GM18526 (cell line): ENCODE measurements around the gene ICA1.

Experiments used
- POLR2A ChIP-seq: IDR thresholded peaks from 3 replicates; pipeline ENCODE4 v1.6.1; 2011; ENCODE audit not compliant: insufficient read length; ENCODE audit errors: extremely low read depth

Gene ICA1

DNA sequence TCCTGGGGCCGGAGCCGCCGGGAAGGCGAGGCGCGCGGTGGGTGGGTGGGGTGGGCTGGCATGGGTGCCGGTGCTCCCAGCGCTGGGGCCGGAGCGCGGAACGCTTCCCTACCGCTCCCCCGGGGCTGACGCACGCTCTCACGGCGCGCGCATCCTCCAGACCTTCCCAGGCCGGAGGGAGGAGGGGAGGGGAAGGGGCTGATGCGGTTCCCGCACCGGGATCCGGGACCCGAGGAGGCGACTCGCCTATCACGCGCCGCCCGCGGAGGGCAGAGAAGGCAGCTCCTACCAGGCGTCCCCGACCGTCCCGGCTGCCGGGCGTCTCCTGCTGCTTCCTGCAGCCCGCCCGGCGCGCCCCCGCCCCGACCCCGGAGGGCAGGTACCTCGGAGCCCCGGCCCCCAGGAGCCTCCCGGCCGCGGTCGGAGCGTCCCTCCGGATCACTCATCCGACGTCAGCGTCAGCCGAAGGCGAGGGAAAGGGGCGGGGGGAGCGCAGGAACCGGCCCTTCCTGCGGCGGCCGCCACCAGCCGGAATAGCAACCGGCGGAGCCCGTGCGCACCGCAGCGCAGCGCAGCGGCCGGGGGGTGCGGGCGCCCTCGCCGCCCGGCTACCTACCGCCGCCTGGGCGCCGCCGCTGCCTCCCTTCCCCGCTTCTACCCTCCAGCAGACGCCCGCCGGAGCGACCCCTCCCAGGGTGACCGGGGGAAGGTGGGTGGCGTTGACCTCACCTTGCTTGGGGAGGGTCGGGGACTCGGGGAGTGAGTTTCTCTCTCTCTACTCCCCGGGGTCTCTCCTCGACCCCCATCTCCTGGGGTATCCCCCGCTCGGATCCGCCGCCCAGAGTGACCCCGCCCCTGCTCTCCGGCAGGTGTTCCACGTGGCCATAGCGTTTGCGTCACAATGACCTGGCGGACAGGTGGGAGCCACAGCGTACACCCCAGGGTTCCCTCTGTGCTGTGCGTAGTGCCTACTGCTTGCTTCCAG, at the start of gene ICA1:
Gene ICA1, minus strand, starts transcription at position 457 of the 985 bp plus-strand sequence. CDS start 26,241 bp downstream, outside the sequence.
- TF ChIP-seq POLR2A = no peak

- no peak for TF ChIP-seq POLR2A
These were observed 48.9 kb upstream of the ICA1 start for GRCh38 chr7:8310876-8311275.

DNA sequence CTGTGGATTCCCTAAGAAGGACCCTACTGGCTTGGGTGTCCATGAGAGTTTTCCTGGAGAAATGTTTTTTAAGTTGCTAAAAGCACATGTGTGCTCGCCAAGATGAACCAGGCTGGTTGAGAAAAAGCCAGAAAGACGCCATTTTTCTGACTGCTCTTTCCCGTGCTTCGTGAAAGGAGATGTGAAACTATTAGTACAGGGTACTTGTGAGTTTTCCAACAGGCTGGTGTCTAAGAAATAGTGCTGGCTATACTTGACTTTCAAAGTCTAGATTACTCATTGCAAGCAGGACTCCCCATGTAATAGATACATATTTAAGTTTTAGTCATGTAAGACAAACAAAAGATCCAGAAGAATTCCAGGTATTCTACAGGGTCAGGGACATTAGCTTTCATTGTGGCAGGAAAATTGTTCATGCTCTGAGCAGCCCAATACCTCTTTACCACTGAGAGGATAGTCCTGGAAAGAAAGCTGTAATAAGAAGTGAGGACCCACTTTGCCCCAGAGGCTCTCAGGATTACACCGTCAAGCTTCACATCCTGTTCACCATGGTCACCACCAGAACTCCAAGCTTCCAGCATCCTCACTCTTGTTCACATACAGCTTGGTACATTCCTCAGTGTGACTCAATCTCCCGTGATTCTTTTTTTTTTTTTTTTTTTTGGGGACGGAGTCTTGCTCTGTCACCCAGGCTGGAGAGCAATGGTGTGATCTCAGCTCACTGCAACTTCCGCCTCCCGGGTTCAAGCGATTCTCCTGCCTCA, 43.8 kb upstream of the ICA1 start:
- no peak for TF ChIP-seq POLR2A

- TF ChIP-seq POLR2A = no peak
These were observed 43.1 kb upstream of the ICA1 start for GRCh38 chr7:8305104-8305503.

GRCh38 chr7:8303904-8304528, 42.0 kb upstream of the ICA1 start:
- no peak for TF ChIP-seq POLR2A

- no peak for TF ChIP-seq POLR2A
These were observed 34.3 kb upstream of the ICA1 start for GRCh38 chr7:8296362-8296659.

DNA sequence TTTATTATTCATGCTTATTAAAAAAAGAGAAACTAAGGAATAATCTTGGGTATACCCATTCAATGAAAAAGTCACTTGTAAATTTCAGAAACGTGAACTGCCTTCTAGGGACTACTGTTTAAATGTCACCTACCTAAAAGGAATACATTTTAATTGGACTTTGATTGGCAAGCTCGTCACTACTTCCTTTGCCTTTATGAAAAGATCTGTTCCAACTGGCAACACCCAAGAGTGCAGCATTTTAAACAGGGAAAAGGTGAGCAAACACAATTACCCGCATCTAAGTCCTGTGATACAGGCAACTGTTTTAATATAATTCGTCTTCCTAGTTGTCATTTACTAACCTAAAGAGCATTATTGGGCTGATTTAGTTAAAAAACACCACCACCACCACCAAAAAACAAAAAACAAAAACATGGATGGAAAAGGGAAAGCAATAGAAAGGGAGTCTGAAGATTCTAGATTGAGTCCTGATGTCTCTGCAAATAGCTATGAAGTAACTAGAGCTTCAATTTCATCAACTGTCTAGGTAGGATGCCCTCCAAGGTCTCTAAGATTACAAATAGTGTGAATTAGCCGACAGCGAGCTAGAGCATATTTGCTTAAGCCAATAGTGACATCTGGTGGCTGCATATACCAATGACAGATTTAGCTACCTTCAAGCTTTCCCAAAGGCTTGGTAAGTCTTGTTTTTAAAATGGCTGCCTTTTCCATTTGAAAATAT, 33.8 kb upstream of the ICA1 start:
- no peak for TF ChIP-seq POLR2A

DNA sequence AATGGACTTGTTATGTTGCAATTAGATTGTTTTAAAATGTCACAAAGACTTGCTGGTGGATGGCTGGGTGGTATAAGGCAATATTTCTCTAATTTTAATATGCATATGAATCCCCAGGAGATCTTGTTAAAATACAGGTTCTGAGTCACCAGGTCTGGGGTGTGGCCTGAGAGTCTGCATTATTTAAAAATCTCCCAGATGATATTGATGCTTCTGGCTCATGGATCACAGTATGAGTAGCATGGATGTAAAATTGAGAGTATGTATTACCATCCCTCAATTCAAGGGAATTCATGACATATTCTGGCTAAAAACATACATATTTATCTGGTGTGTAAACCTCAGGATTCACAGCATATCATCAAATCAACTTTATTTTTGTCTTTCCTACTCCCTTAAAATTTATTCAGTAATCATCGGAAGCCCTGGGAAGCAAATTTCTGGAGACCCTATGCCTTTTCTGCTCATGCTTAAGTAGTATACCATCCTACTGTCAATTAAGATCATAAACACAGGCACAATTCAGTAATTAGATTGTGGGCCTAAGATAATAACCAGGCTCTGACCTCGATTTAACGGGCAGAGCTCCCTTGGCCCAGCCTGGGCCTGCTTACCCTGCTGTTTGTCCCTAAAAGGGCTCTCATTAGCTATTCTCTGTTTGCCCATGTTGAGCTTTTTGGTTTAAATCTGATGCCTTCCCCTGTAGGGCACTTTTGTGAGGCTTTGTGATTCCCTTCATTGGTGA, 29.6 kb upstream of the ICA1 start:
- TF ChIP-seq POLR2A = no peak

DNA sequence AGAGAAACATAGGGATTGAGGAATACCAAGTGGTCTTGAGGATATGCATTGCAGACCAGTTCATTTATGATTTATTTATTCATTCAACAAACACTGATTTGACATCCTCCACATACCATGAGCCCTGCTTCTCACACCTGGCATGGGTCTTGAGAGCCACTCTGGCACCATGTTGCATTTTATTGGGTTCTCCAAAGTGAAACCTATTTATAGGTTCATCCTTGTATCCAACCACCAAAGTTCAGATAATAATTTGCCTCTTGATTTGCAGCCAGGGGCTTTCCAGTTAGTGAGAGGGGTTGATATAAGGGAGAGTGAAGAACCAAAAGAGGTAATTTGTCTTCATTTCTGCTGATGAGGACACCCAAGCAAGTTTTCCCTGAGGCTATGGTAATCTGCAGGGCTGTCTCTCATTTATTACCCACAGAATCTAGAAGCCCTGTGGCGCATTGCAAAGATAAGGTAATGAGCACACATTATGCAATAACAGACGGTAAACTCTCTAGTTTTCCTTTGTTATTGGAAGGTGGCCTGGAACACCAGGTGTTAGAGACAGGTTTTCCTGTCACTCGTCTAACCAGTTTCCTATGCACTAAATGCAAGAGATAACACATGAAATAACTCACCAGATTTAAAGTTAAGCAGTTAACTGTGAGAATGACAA, 28.8 kb upstream of the ICA1 start:
- no peak for TF ChIP-seq POLR2A

- TF ChIP-seq POLR2A = no peak
These were observed 24.2 kb upstream of the ICA1 start for GRCh38 chr7:8286118-8286517.

DNA sequence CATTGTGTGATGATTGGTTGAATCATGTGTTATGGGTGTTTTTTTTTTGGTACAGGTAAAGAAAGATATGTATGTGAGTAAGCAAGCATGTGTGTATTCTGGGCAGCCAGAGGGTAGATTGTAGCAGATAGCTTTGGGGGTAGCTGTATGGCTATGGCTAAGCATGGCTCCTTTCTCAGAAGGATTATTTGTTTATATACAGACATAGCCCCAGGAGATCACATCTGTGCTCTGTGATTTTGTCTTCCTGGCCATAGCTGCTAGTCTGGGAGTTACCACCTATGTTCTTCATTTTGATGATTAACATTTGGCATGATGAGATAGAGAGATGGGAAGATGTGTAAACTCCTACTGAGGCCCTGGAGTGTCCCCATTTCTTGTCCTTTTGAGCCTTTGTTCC, 23.2 kb upstream of the ICA1 start:
- no peak for TF ChIP-seq POLR2A

GRCh38 chr7:8284606-8285005, 22.6 kb upstream of the ICA1 start:
- no peak for TF ChIP-seq POLR2A

DNA sequence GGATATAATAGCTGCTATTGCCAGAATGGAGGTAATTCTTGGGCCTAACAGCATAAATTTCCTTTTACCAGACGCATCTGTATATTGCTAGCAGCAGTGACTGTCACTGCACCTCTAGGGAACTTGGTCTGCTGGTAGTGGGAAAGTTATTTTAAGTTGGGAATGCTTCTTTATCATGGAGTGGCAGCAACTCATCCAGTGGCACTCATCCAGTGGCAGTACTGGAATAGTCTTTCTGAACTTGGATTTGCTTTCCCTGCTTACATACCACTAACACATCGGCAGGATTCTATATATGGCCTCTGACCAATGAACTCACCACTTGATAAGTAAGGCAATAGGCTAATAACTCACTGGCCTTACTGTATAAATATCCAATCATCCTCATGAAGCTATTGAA, 22.0 kb upstream of the ICA1 start:
- no peak for TF ChIP-seq POLR2A

DNA sequence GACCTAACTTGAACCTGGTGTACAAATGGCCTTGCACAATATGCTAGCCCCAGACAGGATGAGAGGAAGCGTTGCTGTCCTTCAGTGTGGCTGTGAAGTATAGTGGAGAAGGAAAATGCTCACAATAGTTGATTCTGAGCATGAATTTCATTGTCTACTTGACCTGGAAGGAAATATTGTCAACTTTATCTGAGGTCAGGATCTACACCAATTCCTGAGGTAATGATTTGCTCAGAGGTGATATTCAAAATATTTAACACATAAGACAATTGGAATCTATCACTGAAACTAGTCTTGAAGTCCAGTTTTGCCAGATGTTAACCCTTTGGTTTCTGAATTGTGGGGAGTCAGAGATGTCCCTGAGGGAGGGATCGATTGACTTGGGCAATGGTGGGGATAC, 20.9 kb upstream of the ICA1 start:
- no peak for TF ChIP-seq POLR2A
